GM21723 (cell line): ENCODE results near the gene C11orf52.

Experiments used
- ATAC-seq: cut with Tn5 transposase; IDR thresholded peaks from one replicate; pipeline ENCODE4 v1.9.1; 2021; ENCODE audit warnings: mild to moderate bottlenecking, moderate library complexity; ENCODE audit not compliant: unreplicated experiment

Gene C11orf52

GRCh38 chr11:111937844-111938243 lies 19.1 kb downstream of the C11orf52 start:
- no peak for ATAC-seq

GRCh38 chr11:111938687-111939160 lies 20.0 kb downstream of the C11orf52 start:
- ATAC-seq = peak; percentile 85

- ATAC-seq = no peak
Measured at GRCh38 chr11:111939836-111940604, 21.3 kb downstream of the C11orf52 start.

- ATAC-seq = no peak
Measured at GRCh38 chr11:111941963-111942362, 23.2 kb downstream of the C11orf52 start.

GRCh38 chr11:111942829-111943228 lies 24.1 kb downstream of the C11orf52 start:
- ATAC-seq = no peak

- no peak for ATAC-seq
Measured at GRCh38 chr11:111944139-111944538, 25.4 kb downstream of the C11orf52 start.

GRCh38 chr11:111944651-111945051 lies 25.9 kb downstream of the C11orf52 start:
- ATAC-seq = no peak

- ATAC-seq = no peak
Measured at GRCh38 chr11:111945198-111945597, 26.5 kb downstream of the C11orf52 start.

- no peak for ATAC-seq
Measured at GRCh38 chr11:111946499-111946898, 27.8 kb downstream of the C11orf52 start.

GRCh38 chr11:111947143-111947542 lies 28.4 kb downstream of the C11orf52 start:
- ATAC-seq = peak; percentile 74

GRCh38 chr11:111949519-111950426 lies 31.1 kb downstream of the C11orf52 start:
- ATAC-seq = no peak

GRCh38 chr11:111951565-111951964 lies 32.9 kb downstream of the C11orf52 start:
- ATAC-seq = no peak

GRCh38 chr11:111954154-111954553 lies 35.4 kb downstream of the C11orf52 start:
- ATAC-seq = no peak

- no peak for ATAC-seq
Measured at GRCh38 chr11:111957663-111958444, 39.1 kb downstream of the C11orf52 start.

GRCh38 chr11:111960916-111961315 lies 42.2 kb downstream of the C11orf52 start:
- ATAC-seq = no peak

GRCh38 chr11:111961389-111962300 lies 42.9 kb downstream of the C11orf52 start:
- ATAC-seq = no peak

GRCh38 chr11:111963931-111964340 lies 45.2 kb downstream of the C11orf52 start:
- ATAC-seq = no peak

- ATAC-seq = no peak
Measured at GRCh38 chr11:111966678-111967077, 48.0 kb downstream of the C11orf52 start.

GRCh38 chr11:111967649-111968048 lies 48.9 kb downstream of the C11orf52 start:
- ATAC-seq = no peak

- ATAC-seq = no peak
Measured at GRCh38 chr11:111969344-111969743, 50.6 kb downstream of the C11orf52 start.
